ENCODE data around the gene SH2B3.

Gene SH2B3

DNA sequence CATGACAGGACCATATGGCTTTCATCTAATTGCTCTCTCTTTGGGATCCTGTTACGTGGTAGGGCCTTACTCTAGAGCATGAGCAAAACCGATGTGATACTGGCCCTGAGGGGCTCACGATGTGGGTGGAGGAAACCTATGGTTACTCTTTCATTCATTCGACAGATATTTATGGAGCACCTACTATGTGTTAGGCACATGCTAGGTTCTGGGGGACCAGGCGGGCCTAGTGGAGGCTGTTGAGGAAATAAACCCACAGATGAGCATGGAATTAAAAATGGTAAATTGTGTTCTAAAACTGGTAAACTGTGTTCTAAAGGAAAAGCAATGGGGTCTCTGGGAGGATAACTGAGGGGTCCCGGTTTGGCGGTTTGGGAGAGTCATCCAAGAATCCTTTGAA lies 14.8 kb downstream of the SH2B3 start:
- no peak overlapping the region for H2AFZ ChIP-seq (ENCODE audit: low read length)
- H3K9me3 ChIP-seq (replicated peaks; ENCODE audit: insufficient read depth, low read length) = no peaks in the 10 kb centered on the region
- no peak overlapping the region for H3K27ac ChIP-seq (ENCODE audit: low read length)
- no peak for TF ChIP-seq EZH2phosphoT487 (IDR thresholded peaks at IDR 0.05; ENCODE audit: low read length)
- H4K20me1 ChIP-seq (ENCODE audit: insufficient read depth, low read length) = no peaks in the 10 kb centered on the region
- no peak for DNase-seq
- no peak overlapping the region for H3K4me2 ChIP-seq (ENCODE audit: low read depth, low read length)
- H3K79me2 ChIP-seq (ENCODE audit: low read length) = no peaks in the 10 kb centered on the region; the same call in 1 of the 2 replicates
- no peaks in the 10 kb centered on the region for H3F3A ChIP-seq (ENCODE audit: insufficient read depth, low read length)
- no peaks in the 10 kb centered on the region for H3K27me3 ChIP-seq (replicated peaks; ENCODE audit: insufficient read depth, low read length)
- H3K4me1 ChIP-seq (ENCODE audit: low read length) = no peaks in the 10 kb centered on the region
- no peak overlapping the region for H3K9ac ChIP-seq (ENCODE audit: low read length)
- H3K9me2 ChIP-seq (replicated peaks; ENCODE audit: insufficient read depth, low read length) = no peaks in the 10 kb centered on the region
- H3K36me3 ChIP-seq (replicated peaks; ENCODE audit: insufficient read depth, low read length) = no peaks in the 10 kb centered on the region
- no peak overlapping the region for H3K4me3 ChIP-seq (ENCODE audit: low read length)

- Histone ChIP-seq H3K4me1 (ENCODE audit: low read length) (no peaks in the 10 kb centered on the region), H3K9me3 (replicated peaks; ENCODE audit: insufficient read depth, low read length) (no peaks in the 10 kb centered on the region), H3K4me2 (ENCODE audit: low read depth, low read length) (no peak overlapping the region), H2AFZ (ENCODE audit: low read length) (no peak overlapping the region), H3K4me3 (ENCODE audit: low read length) (no peak overlapping the region), H4K20me1 (ENCODE audit: insufficient read depth, low read length) (no peaks in the 10 kb centered on the region), H3F3A (ENCODE audit: insufficient read depth, low read length) (no peaks in the 10 kb centered on the region), H3K27ac (ENCODE audit: low read length) (no peak overlapping the region), H3K27me3 (replicated peaks; ENCODE audit: insufficient read depth, low read length) (no peaks in the 10 kb centered on the region), H3K79me2 (ENCODE audit: low read length) (no peaks in the 10 kb centered on the region; the same call in 1 of the 2 replicates), H3K9ac (ENCODE audit: low read length) (no peak overlapping the region), H3K9me2 (replicated peaks; ENCODE audit: insufficient read depth, low read length) (no peaks in the 10 kb centered on the region), H3K36me3 (replicated peaks; ENCODE audit: insufficient read depth, low read length) (no peaks in the 10 kb centered on the region)
- TF ChIP-seq EZH2 (optimal IDR thresholded peaks at IDR 0.05; ENCODE audit: low read depth, low read length) = no peak
- no peak for TF ChIP-seq EZH2phosphoT487 (IDR thresholded peaks at IDR 0.05; ENCODE audit: low read length)
- TF ChIP-seq, protein P1, sequence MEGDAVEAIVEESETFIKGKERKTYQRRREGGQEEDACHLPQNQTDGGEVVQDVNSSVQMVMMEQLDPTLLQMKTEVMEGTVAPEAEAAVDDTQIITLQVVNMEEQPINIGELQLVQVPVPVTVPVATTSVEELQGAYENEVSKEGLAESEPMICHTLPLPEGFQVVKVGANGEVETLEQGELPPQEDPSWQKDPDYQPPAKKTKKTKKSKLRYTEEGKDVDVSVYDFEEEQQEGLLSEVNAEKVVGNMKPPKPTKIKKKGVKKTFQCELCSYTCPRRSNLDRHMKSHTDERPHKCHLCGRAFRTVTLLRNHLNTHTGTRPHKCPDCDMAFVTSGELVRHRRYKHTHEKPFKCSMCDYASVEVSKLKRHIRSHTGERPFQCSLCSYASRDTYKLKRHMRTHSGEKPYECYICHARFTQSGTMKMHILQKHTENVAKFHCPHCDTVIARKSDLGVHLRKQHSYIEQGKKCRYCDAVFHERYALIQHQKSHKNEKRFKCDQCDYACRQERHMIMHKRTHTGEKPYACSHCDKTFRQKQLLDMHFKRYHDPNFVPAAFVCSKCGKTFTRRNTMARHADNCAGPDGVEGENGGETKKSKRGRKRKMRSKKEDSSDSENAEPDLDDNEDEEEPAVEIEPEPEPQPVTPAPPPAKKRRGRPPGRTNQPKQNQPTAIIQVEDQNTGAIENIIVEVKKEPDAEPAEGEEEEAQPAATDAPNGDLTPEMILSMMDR (IDR thresholded peaks at IDR 0.05; ENCODE audit: low read length) = no peak
- DNase-seq = no peak
Measured at GRCh38 chr12:111424189-111424792, 18.6 kb downstream of the SH2B3 start.

- no peak overlapping the region for H3K4me2 ChIP-seq (ENCODE audit: low read depth, low read length)
- no peak for DNase-seq
- no peaks in the 10 kb centered on the region for H4K20me1 ChIP-seq (ENCODE audit: insufficient read depth, low read length)
- no peaks in the 10 kb centered on the region; the same call in 1 of the 2 replicates for H3K79me2 ChIP-seq (ENCODE audit: low read length)
- H3K9me3 ChIP-seq (replicated peaks; ENCODE audit: insufficient read depth, low read length) = no peaks in the 10 kb centered on the region
- no peaks in the 10 kb centered on the region for H3K27me3 ChIP-seq (replicated peaks; ENCODE audit: insufficient read depth, low read length)
- H3K4me3 ChIP-seq (ENCODE audit: low read length) = no peak overlapping the region
- no peaks in the 10 kb centered on the region for H3K36me3 ChIP-seq (replicated peaks; ENCODE audit: insufficient read depth, low read length)
- no peaks in the 10 kb centered on the region for H3F3A ChIP-seq (ENCODE audit: insufficient read depth, low read length)
- no peak overlapping the region for H3K27ac ChIP-seq (ENCODE audit: low read length)
- H3K9me2 ChIP-seq (replicated peaks; ENCODE audit: insufficient read depth, low read length) = no peaks in the 10 kb centered on the region
- no peak overlapping the region for H3K9ac ChIP-seq (ENCODE audit: low read length)
- H2AFZ ChIP-seq (ENCODE audit: low read length) = no peak overlapping the region
- TF ChIP-seq EZH2phosphoT487 (IDR thresholded peaks at IDR 0.05; ENCODE audit: low read length) = no peak
- no peak for TF ChIP-seq EZH2 (optimal IDR thresholded peaks at IDR 0.05; ENCODE audit: low read depth, low read length)
- TF ChIP-seq, protein P1 (IDR thresholded peaks at IDR 0.05; ENCODE audit: low read length) = no peak
- H3K4me1 ChIP-seq (ENCODE audit: low read length) = 0 out of 2 replicates have a peak, but pooled peaks cover 3% of the 10 kb centered on the region
Measured at GRCh38 chr12:111424793-111425251, 19.1 kb downstream of the SH2B3 start.

- Histone ChIP-seq H3K79me2 (ENCODE audit: low read length) (peaks cover 3% of the 10 kb centered on the region), H3F3A (ENCODE audit: insufficient read depth, low read length) (no peaks in the 10 kb centered on the region), H3K27me3 (replicated peaks; ENCODE audit: insufficient read depth, low read length) (no peaks in the 10 kb centered on the region), H3K9me2 (replicated peaks; ENCODE audit: insufficient read depth, low read length) (no peaks in the 10 kb centered on the region), H3K9me3 (replicated peaks; ENCODE audit: insufficient read depth, low read length) (no peaks in the 10 kb centered on the region), H3K4me3 (ENCODE audit: low read length) (no peak overlapping the region), H3K4me1 (ENCODE audit: low read length) (0 out of 2 replicates have a peak, but pooled peaks cover 11% of the 10 kb centered on the region), H3K27ac (ENCODE audit: low read length) (no peak overlapping the region), H3K9ac (ENCODE audit: low read length) (no peak overlapping the region), H3K4me2 (ENCODE audit: low read depth, low read length) (no peak overlapping the region), H2AFZ (ENCODE audit: low read length) (no peak overlapping the region), H3K36me3 (replicated peaks; ENCODE audit: insufficient read depth, low read length) (no peaks in the 10 kb centered on the region), H4K20me1 (ENCODE audit: insufficient read depth, low read length) (no peaks in the 10 kb centered on the region)
- DNase-seq = no peak
- TF ChIP-seq EZH2phosphoT487 (IDR thresholded peaks at IDR 0.05; ENCODE audit: low read length) = no peak
- no peak for TF ChIP-seq EZH2 (optimal IDR thresholded peaks at IDR 0.05; ENCODE audit: low read depth, low read length)
- TF ChIP-seq, protein P1 (IDR thresholded peaks at IDR 0.05; ENCODE audit: low read length) = no peak
Measured at GRCh38 chr12:111425655-111426054, 19.9 kb downstream of the SH2B3 start.
